ENCODE measurements around the gene GNPTAB. TPM values are rescaled to one million over a fixed set of nuclear protein-coding genes. Genes with fewer than 3 reads are reported as not detected.

The GNPTAB gene
- total and polyA plus RNA-seq, 2 of the 13 experiments (the other 11 are each of a cell fraction or from before 2014, with no cell fraction given), result 13.6 to 19.4 TPM

DNA sequence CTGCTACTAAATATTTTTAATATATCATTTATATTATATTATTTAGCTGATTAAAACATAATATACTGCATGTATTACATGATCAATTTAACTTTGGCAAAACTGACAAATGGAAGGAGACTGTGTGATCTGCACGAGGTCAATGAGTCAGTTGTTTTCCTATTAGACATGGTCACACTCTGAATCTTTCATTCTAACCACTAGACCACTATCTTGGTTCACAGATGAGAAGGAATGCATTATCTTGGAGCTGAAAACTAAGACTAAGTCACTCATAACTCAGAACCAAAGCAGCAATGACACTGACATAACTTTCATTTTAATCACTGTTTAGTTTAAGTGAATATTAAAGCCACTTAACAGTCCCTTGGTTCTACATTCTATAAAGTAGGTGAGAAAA, 37.4 kb downstream of the GNPTAB start:
- H3K27me3 ChIP-seq (ENCODE audit: control insufficient read depth in 1 of 2, insufficient read depth in 2 of 2, low read length in 2 of 2), result no peaks in the 10 kb centered on the region
- H3K9me3 ChIP-seq (ENCODE audit: low read length), result no peaks in the 10 kb centered on the region
- BruUV-seq (replicated peaks), result no TSS peak
- H3K36me3 ChIP-seq (replicated peaks in 1 of 2; ENCODE audit: control insufficient read depth in 1 of 2, insufficient read depth in 2 of 2, low read length in 2 of 2), result no peaks in the 10 kb centered on the region
- no peak overlapping the region for H3K9ac ChIP-seq (ENCODE audit: insufficient read depth, low read depth, low read length)
- peaks cover 5% of the 10 kb centered on the region; the same call in 1 of the 2 replicates for H3K4me1 ChIP-seq (ENCODE audit: insufficient read depth, low read length)
- H2AFZ ChIP-seq (ENCODE audit: low read length), result no peak overlapping the region
- H3K79me2 ChIP-seq (ENCODE audit: insufficient read depth, low read length), result no peaks in the 10 kb centered on the region
- DNase-seq (ENCODE audit: low spot score) (no peak), ATAC-seq (no peak), FAIRE-seq (no peak)
- no peak overlapping the region for H3K4me3 ChIP-seq (replicated peaks in 1 of 3; ENCODE audit: insufficient read depth in 1 of 3, low read depth in 2 of 3, low read length in 3 of 3)
- H4K20me1 ChIP-seq (ENCODE audit: insufficient read depth, low read length), result no peaks in the 10 kb centered on the region
- 94% methylated on average over 1 of the region's 1 CpG for WGBS (ENCODE audit: low lambda C conversion rate)
- intact Hi-C loops (cut with micrococcal nuclease; ENCODE audit: unreplicated experiment), result loop anchor here (5.0 kb wide), 1 partner anchor 34 kb away; no protein-coding TSS in a partner anchor
- no peak overlapping the region for H3K4me2 ChIP-seq (ENCODE audit: low read depth, low read length)
- no peak overlapping the region for H3K27ac ChIP-seq (ENCODE audit: extremely low read length, insufficient read depth, low read length)
- in situ Hi-C loops (cut with HindIII; ENCODE audit: extremely low pct_ligation_motif_present, low pct_unique_long_range_greater_than_20kb), result no loop called here
- ChIA-PET POLR2A (no interaction called here), CTCF (ENCODE audit: low intra/inter-chr PET ratio, low total read pairs) (no interaction called here)
- TF ChIP-seq IKZF4 (CRISPR knock-in tag; IDR thresholded peaks at IDR 0.05; ENCODE audit: borderline replicate concordance, low read depth, not compliant biosample characterization) (no peak), KDM1A (CRISPR knock-in tag; IDR thresholded peaks at IDR 0.05) (no peak), MIXL1 (CRISPR knock-in tag; IDR thresholded peaks at IDR 0.05) (no peak), MAFK (conservative IDR thresholded peaks at IDR 0.05 in 1 of 2, IDR thresholded peaks at IDR 0.05 in 1 of 2; ENCODE audit: low read length in 2 of 2) (no peak), ZNF333 (CRISPR knock-in tag; IDR thresholded peaks at IDR 0.05; ENCODE audit: borderline replicate concordance) (no peak), ZNF776 (CRISPR knock-in tag; IDR thresholded peaks at IDR 0.05) (no peak), ARNTL (CRISPR knock-in tag; IDR thresholded peaks at IDR 0.05) (no peak), ZBTB20 (CRISPR knock-in tag; IDR thresholded peaks at IDR 0.05; ENCODE audit: borderline replicate concordance, low read depth) (no peak), RFX5 (IDR thresholded peaks at IDR 0.05; ENCODE audit: low read depth, low read length) (no peak), ZC3H13 (CRISPR knock-in tag; IDR thresholded peaks at IDR 0.05) (no peak), ZNF720 (CRISPR knock-in tag; IDR thresholded peaks at IDR 0.05) (no peak), ZNF331 (CRISPR knock-in tag; IDR thresholded peaks at IDR 0.05) (no peak), POLR2G (IDR thresholded peaks at IDR 0.05; ENCODE audit: low read depth, low read length) (no peak), ZNF674 (CRISPR knock-in tag; IDR thresholded peaks at IDR 0.05; ENCODE audit: low read depth) (no peak), ZNF30 (CRISPR knock-in tag; IDR thresholded peaks at IDR 0.05) (no peak), HOXA9 (CRISPR knock-in tag; IDR thresholded peaks at IDR 0.05; ENCODE audit: borderline replicate concordance) (no peak)
- TF ChIP-seq, protein P1, sequence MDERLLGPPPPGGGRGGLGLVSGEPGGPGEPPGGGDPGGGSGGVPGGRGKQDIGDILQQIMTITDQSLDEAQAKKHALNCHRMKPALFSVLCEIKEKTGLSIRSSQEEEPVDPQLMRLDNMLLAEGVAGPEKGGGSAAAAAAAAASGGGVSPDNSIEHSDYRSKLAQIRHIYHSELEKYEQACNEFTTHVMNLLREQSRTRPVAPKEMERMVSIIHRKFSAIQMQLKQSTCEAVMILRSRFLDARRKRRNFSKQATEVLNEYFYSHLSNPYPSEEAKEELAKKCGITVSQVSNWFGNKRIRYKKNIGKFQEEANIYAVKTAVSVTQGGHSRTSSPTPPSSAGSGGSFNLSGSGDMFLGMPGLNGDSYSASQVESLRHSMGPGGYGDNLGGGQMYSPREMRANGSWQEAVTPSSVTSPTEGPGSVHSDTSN (CRISPR knock-in tag; IDR thresholded peaks at IDR 0.05), result no peak
- TF ChIP-seq, protein P2, sequence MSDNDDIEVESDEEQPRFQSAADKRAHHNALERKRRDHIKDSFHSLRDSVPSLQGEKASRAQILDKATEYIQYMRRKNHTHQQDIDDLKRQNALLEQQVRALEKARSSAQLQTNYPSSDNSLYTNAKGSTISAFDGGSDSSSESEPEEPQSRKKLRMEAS (IDR thresholded peaks at IDR 0.05), result no peak
